ENCODE data around the gene CDK5. TPM values are rescaled to one million over a fixed set of nuclear protein-coding genes. Genes with fewer than 3 reads are reported as not detected.

The CDK5 gene
- total RNA-seq, 1 donor from 2014 or later: 7.5 TPM

DNA sequence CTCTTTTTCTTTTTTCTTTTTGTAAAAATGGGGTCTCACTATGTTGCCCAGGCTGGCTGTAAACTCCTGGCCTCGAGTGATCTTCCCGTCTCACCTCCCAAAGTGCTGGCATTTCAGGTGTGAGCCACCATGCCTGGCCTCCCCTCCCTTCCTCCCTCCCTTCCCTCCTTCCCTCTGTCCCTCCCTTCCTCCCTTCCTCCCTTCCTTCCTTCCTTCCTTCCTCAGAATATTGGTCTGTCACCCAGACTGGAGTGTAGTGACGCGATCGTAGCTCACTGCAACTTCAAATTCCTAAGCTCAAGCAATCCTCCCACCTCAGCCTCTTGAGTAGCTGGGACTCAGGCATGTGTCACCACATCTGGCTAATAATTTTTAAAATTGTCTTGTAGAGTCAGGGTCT is 37.0 kb upstream of the CDK5 start:
- Mint-ChIP-seq H3K27ac (no peak overlapping the region), H3K27me3 (peaks cover 7% of the 10 kb centered on the region), H3K36me3 (ENCODE audit: low read depth) (no peaks in the 10 kb centered on the region), H3K4me3 (no peak overlapping the region), H3K4me1 (no peaks in the 10 kb centered on the region), H3K9me3 (no peaks in the 10 kb centered on the region)
- CTCF ChIA-PET: no interaction called here
- POLR2A ChIA-PET: interaction anchor here (0.7 kb wide), 1 partner anchor 148 kb away, joined by 3 read pairs; no protein-coding TSS in a partner anchor
- no peak for ATAC-seq (ENCODE audit: low read depth)
- TF ChIP-seq CTCF (IDR thresholded peaks at IDR 0.05): no peak
- no peak for DNase-seq
- intact Hi-C loops (cut with micrococcal nuclease): no loop called here

- POLR2A ChIA-PET: no interaction called here
- Mint-ChIP-seq H3K9me3 (no peaks in the 10 kb centered on the region), H3K4me1 (peaks cover 5% of the 10 kb centered on the region), H3K36me3 (ENCODE audit: low read depth) (no peaks in the 10 kb centered on the region), H3K27ac (no peak overlapping the region), H3K27me3 (peaks cover 13% of the 10 kb centered on the region), H3K4me3 (no peak overlapping the region)
- no peak for ATAC-seq (ENCODE audit: low read depth)
- DNase-seq: no peak
- no peak for TF ChIP-seq CTCF (IDR thresholded peaks at IDR 0.05)
- CTCF ChIA-PET: no interaction called here
- intact Hi-C loops (cut with micrococcal nuclease): no loop called here
These were observed 36.1 kb upstream of the CDK5 start for GRCh38 chr7:151093748-151094147.

DNA sequence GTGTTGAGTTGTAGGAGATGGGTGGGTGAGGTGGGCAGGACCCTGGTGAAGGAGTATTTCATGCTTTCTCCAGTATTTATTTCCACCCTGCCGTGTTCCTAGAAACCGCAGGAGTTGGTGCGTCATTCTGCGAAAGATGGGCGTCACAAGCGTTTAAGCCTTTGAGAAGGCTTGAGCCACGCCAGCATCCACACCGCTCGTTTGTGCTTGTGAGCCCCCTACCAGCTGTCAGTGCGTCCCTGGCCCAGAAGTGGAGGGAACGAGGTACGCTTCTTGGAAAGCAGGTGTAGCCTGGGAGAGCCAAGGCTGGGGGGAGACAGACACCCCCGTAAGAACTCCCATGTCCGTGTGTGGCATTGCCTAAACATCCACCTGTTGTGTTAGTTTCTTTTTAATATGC is 34.3 kb upstream of the CDK5 start:
- ChIA-PET CTCF (no interaction called here), POLR2A (interaction anchor here (0.7 kb wide), 1 partner anchor 15 kb away, joined by 3 read pairs; no protein-coding TSS in a partner anchor)
- ATAC-seq (ENCODE audit: low read depth): no peak
- intact Hi-C loops (cut with micrococcal nuclease): no loop called here
- Mint-ChIP-seq H3K27me3 (peaks cover 13% of the 10 kb centered on the region), H3K4me1 (peaks cover 14% of the 10 kb centered on the region), H3K4me3 (no peak overlapping the region), H3K27ac (no peak overlapping the region), H3K36me3 (ENCODE audit: low read depth) (no peaks in the 10 kb centered on the region), H3K9me3 (no peaks in the 10 kb centered on the region)
- DNase-seq: no peak
- no peak for TF ChIP-seq CTCF (IDR thresholded peaks at IDR 0.05)

DNA sequence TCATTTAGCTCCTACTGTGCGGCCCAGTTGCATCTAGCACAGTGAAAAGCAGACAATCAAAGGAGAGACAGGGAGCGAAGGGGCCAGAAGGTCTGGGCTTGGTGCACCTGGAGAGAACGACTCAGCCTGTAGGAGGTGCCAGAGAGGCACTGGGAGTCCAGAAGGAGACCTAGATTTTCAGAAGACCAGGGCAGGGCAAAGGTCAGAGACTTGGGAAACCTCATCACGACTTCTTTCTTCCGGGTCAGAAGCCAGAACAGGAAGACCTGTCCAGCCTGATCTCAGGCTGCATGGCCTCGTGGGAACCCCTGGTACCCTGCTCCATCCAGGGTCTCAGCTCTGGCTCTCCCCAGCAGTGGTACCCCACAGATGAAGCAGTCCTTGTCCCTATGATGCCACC is 33.7 kb upstream of the CDK5 start:
- no peak for ATAC-seq (ENCODE audit: low read depth)
- DNase-seq: no peak
- ChIA-PET POLR2A (no interaction called here), CTCF (no interaction called here)
- Mint-ChIP-seq H3K36me3 (ENCODE audit: low read depth) (no peaks in the 10 kb centered on the region), H3K27me3 (peaks cover 13% of the 10 kb centered on the region), H3K4me3 (no peak overlapping the region), H3K9me3 (no peaks in the 10 kb centered on the region), H3K27ac (no peak overlapping the region), H3K4me1 (peaks cover 14% of the 10 kb centered on the region)
- TF ChIP-seq CTCF (IDR thresholded peaks at IDR 0.05): no peak
- intact Hi-C loops (cut with micrococcal nuclease): no loop called here

DNA sequence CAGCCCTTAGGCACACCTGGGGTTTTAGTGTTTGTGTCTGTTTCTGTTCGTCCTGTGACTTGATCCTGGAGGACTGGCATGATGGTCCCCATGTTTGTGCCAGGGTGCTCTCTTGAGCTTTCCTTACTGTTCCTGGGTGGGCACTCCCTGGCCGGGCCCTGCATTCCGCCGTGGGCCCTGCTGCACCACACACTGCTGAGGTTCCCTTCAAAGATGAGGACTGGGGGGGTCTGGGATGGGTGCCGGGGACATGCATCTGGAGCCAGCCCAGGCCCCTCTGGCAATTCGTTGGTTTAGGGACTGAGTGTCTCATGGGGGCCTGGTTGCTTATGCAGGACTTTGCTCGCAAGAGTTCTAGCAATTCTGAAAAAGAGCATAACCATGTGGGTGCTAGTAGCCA is 33.3 kb upstream of the CDK5 start:
- Mint-ChIP-seq H3K27ac (no peak overlapping the region), H3K4me3 (no peak overlapping the region), H3K27me3 (peaks cover 13% of the 10 kb centered on the region), H3K9me3 (no peaks in the 10 kb centered on the region), H3K36me3 (ENCODE audit: low read depth) (no peaks in the 10 kb centered on the region), H3K4me1 (peaks cover 14% of the 10 kb centered on the region)
- DNase-seq: no peak
- CTCF ChIA-PET: no interaction called here
- POLR2A ChIA-PET: no interaction called here
- intact Hi-C loops (cut with micrococcal nuclease): no loop called here
- TF ChIP-seq CTCF (IDR thresholded peaks at IDR 0.05): no peak
- no peak for ATAC-seq (ENCODE audit: low read depth)

Measured in activated B cell treated with CpG ODN at 0.5 μM for 24 hours (primary cell).